Measurements from ENCODE around the gene FMO1.

Gene FMO1

GRCh38 chr1:171311771-171312558 is 63.7 kb downstream of the FMO1 start:
- H3K27ac ChIP-seq (ENCODE audit: low read depth, low read length): no peak overlapping the region
- no peaks in the 10 kb centered on the region for H3K79me2 ChIP-seq (ENCODE audit: insufficient read depth, low read length)
- H3K9me2 ChIP-seq (replicated peaks; ENCODE audit: insufficient read depth, low read length): no peaks in the 10 kb centered on the region
- no peaks in the 10 kb centered on the region for H3K9me3 ChIP-seq (ENCODE audit: insufficient read depth, low read length)
- H2AFZ ChIP-seq (ENCODE audit: low read depth, low read length, severe bottlenecking): no peak overlapping the region
- no peaks in the 10 kb centered on the region for H4K20me1 ChIP-seq (ENCODE audit: low read depth, low read length)
- H3K36me3 ChIP-seq (ENCODE audit: low read length): no peaks in the 10 kb centered on the region
- no peaks in the 10 kb centered on the region for H3K27me3 ChIP-seq (ENCODE audit: low read length)
- H3K4me3 ChIP-seq (ENCODE audit: insufficient read depth, low read length, poor library complexity, severe bottlenecking): no peak overlapping the region
- H3K4me2 ChIP-seq (ENCODE audit: low read depth, low read length, poor library complexity, severe bottlenecking): no peak overlapping the region
- TF ChIP-seq EZH2phosphoT487 (conservative IDR thresholded peaks at IDR 0.05; ENCODE audit: low read length): no peak
- TF ChIP-seq CTCF (IDR thresholded peaks at IDR 0.05; ENCODE audit: insufficient read depth, low read length, poor library complexity, severe bottlenecking): no peak
- no peaks in the 10 kb centered on the region for H3F3A ChIP-seq (ENCODE audit: insufficient read depth)
- no peak overlapping the region for H3K9ac ChIP-seq (ENCODE audit: low read length)

GRCh38 chr1:171313319-171313834 is 65.1 kb downstream of the FMO1 start:
- no peak overlapping the region for H3K9ac ChIP-seq (ENCODE audit: low read length)
- no peaks in the 10 kb centered on the region for H4K20me1 ChIP-seq (ENCODE audit: low read depth, low read length)
- H3K4me2 ChIP-seq (ENCODE audit: low read depth, low read length, poor library complexity, severe bottlenecking): peak overlapping the region; percentile 45
- TF ChIP-seq EZH2phosphoT487 (conservative IDR thresholded peaks at IDR 0.05; ENCODE audit: low read length): no peak
- no peak for TF ChIP-seq CTCF (IDR thresholded peaks at IDR 0.05; ENCODE audit: insufficient read depth, low read length, poor library complexity, severe bottlenecking)
- no peaks in the 10 kb centered on the region for H3K36me3 ChIP-seq (ENCODE audit: low read length)
- no peaks in the 10 kb centered on the region for H3F3A ChIP-seq (ENCODE audit: insufficient read depth)
- H2AFZ ChIP-seq (ENCODE audit: low read depth, low read length, severe bottlenecking): peak overlapping the region; percentile 89
- no peaks in the 10 kb centered on the region for H3K79me2 ChIP-seq (ENCODE audit: insufficient read depth, low read length)
- H3K4me3 ChIP-seq (ENCODE audit: insufficient read depth, low read length, poor library complexity, severe bottlenecking): no peak overlapping the region
- no peaks in the 10 kb centered on the region for H3K27me3 ChIP-seq (ENCODE audit: low read length)
- H3K9me2 ChIP-seq (replicated peaks; ENCODE audit: insufficient read depth, low read length): no peaks in the 10 kb centered on the region
- no peak overlapping the region for H3K27ac ChIP-seq (ENCODE audit: low read depth, low read length)
- no peaks in the 10 kb centered on the region for H3K9me3 ChIP-seq (ENCODE audit: insufficient read depth, low read length)

GRCh38 chr1:171313835-171314320 is 65.6 kb downstream of the FMO1 start, which contains the start of gene FMO4:
Gene FMO4 (plus strand): TSS chr1:171314183. CDS start chr1:171319826, 5,643 bp downstream.
- peak within 1 kb of the TSS; percentile 59 for H3K4me3 ChIP-seq (ENCODE audit: insufficient read depth, low read length, poor library complexity, severe bottlenecking)
- no peaks in the 10 kb centered on the region for H3F3A ChIP-seq (ENCODE audit: insufficient read depth)
- H3K27me3 ChIP-seq (ENCODE audit: low read length): no peaks in the 10 kb centered on the region
- peak within 1 kb of the TSS; percentile 89 for H2AFZ ChIP-seq (ENCODE audit: low read depth, low read length, severe bottlenecking)
- peak within 1 kb of the TSS; percentile 99 for H3K4me2 ChIP-seq (ENCODE audit: low read depth, low read length, poor library complexity, severe bottlenecking)
- no peaks in the 10 kb centered on the region for H3K79me2 ChIP-seq (ENCODE audit: insufficient read depth, low read length)
- no peaks in the 10 kb centered on the region for H3K36me3 ChIP-seq (ENCODE audit: low read length)
- no peaks in the 10 kb centered on the region for H4K20me1 ChIP-seq (ENCODE audit: low read depth, low read length)
- H3K9me2 ChIP-seq (replicated peaks; ENCODE audit: insufficient read depth, low read length): no peaks in the 10 kb centered on the region
- TF ChIP-seq CTCF (IDR thresholded peaks at IDR 0.05; ENCODE audit: insufficient read depth, low read length, poor library complexity, severe bottlenecking): peak; percentile 70
- TF ChIP-seq EZH2phosphoT487 (conservative IDR thresholded peaks at IDR 0.05; ENCODE audit: low read length): no peak
- peak within 1 kb of the TSS; percentile 61 for H3K9ac ChIP-seq (ENCODE audit: low read length)
- peak within 1 kb of the TSS; percentile 36; the same call in 1 of the 2 replicates for H3K27ac ChIP-seq (ENCODE audit: low read depth, low read length)
- H3K9me3 ChIP-seq (ENCODE audit: insufficient read depth, low read length): no peaks in the 10 kb centered on the region

Measured in SU-DHL-6 (cell line).